Measurements from ENCODE around the gene S1PR5. TPM values are rescaled to one million over a fixed set of nuclear protein-coding genes. Genes with fewer than 3 reads are reported as not detected.

The S1PR5 gene
- total RNA-seq, 1 donor from 2014 or later: not detected

GRCh38 chr19:10471909-10472308 lies 45.3 kb downstream of the S1PR5 start:
- peak in 1 of 2 donors; percentile 52 for DNase-seq (ENCODE audit: low read depth in 2 of 2)

GRCh38 chr19:10468133-10468532 lies 49.1 kb downstream of the S1PR5 start:
- no peak for DNase-seq (ENCODE audit: low read depth in 2 of 2)

GRCh38 chr19:10467104-10467706 lies 50.0 kb downstream of the S1PR5 start:
- DNase-seq (ENCODE audit: low read depth in 2 of 2): no peak

- no peak for DNase-seq (ENCODE audit: low read depth in 2 of 2)
Measured at GRCh38 chr19:10464456-10464855, 52.8 kb downstream of the S1PR5 start.

Other genes with a start within 250 kb of the S1PR5 start
- 5.8 and 7.8 TPM in 2 replicates for gene ICAM1, start 246.3 kb downstream of the S1PR5 start, total RNA-seq
- 0.13 and 0.26 TPM in 2 replicates for gene ICAM4, start 230.5 kb downstream of the S1PR5 start, total RNA-seq
- gene ICAM5, start 227.5 kb downstream of the S1PR5 start, total RNA-seq: under 0.01 TPM in 1 of 2 replicates, not detected in the other
- gene ZGLP1, start 207.6 kb downstream of the S1PR5 start, total RNA-seq: 0.13 and 0.38 TPM in 2 replicates
- 14.6 and 15.4 TPM in 2 replicates for gene FDX2, start 201.4 kb downstream of the S1PR5 start, total RNA-seq
- gene RAVER1, start 183.9 kb downstream of the S1PR5 start, total RNA-seq: 5.4 and 8.3 TPM in 2 replicates
- 6.2 and 8.7 TPM in 2 replicates for gene ICAM3, start 177.8 kb downstream of the S1PR5 start, total RNA-seq
- 57.0 and 66.2 TPM in 2 replicates for gene TYK2, start 136.9 kb downstream of the S1PR5 start, total RNA-seq
- gene CDC37, start 113.9 kb downstream of the S1PR5 start, total RNA-seq: 219 and 250 TPM in 2 replicates
- gene PDE4A, start 96.9 kb downstream of the S1PR5 start, total RNA-seq: 1.3 and 3.7 TPM in 2 replicates
- 72.1 and 95.3 TPM in 2 replicates for gene KEAP1, start 14.1 kb downstream of the S1PR5 start, total RNA-seq
- gene ATG4D, start 26.5 kb upstream of the S1PR5 start, total RNA-seq: 7.8 and 9.0 TPM in 2 replicates
- 6.2 and 10.6 TPM in 2 replicates for gene KRI1, start 48.6 kb upstream of the S1PR5 start, total RNA-seq
- gene CDKN2D, start 51.5 kb upstream of the S1PR5 start, total RNA-seq: 4.8 and 4.9 TPM in 2 replicates
- gene AP1M2, start 69.9 kb upstream of the S1PR5 start, total RNA-seq: not detected in 2 replicates
- 43.6 and 96.3 TPM in 2 replicates for gene SLC44A2, start 108.1 kb upstream of the S1PR5 start, total RNA-seq
- gene ILF3, start 136.9 kb upstream of the S1PR5 start, total RNA-seq: 94.7 and 98.0 TPM in 2 replicates
- 23.3 and 29.7 TPM in 2 replicates for gene QTRT1, start 184.0 kb upstream of the S1PR5 start, total RNA-seq
- 77.4 and 107 TPM in 2 replicates for gene DNM2, start 200.6 kb upstream of the S1PR5 start, total RNA-seq